Esophagus muscularis mucosa (tissue), 3 donors: ENCODE results near the gene KIRREL3.

Source experiments
- POLR2AphosphoS5 ChIP-seq, 2 donors: sonication (generic); formaldehyde crosslinking; IDR thresholded peaks; one replicate each; pipeline ENCODE4 v1.6.1; 2017; ENCODE audit warnings: antibody characterized with exemption in 2 of 2
- TF ChIP-seq, protein P1 (sequence below), 3 experiments: fragments of 200-600 bp in 2 of 3; fragments of 450-650 bp in 1 of 3; sonication (generic) in 2 of 3; IDR thresholded peaks; one replicate each; pipeline ENCODE4 v1.5.1; 2017 to 2019; ENCODE audit warnings: antibody characterized with exemption in 3 of 3, mild to moderate bottlenecking in 2 of 3, moderate library complexity in 1 of 3

DNA sequence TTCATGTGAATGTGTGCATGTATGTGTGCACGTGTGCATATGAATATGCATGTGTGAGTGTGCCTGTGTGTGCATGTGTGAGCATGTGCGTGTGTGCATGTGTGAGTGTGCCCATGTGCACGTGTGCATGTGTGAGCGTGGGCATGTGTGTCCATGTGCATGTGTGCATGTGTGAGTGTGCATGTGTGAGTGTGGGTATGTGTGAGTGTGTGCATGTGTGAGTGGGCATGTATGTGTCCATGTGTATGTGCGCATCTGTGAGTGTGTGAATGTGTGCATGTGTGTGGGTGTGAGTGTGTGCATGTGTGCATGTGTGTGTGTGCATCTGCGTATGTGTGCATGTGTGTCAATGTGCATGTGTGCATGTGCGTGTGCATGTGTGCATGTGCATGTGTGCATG, 550.4 kb downstream of the KIRREL3 start:
- TF ChIP-seq, protein P1, sequence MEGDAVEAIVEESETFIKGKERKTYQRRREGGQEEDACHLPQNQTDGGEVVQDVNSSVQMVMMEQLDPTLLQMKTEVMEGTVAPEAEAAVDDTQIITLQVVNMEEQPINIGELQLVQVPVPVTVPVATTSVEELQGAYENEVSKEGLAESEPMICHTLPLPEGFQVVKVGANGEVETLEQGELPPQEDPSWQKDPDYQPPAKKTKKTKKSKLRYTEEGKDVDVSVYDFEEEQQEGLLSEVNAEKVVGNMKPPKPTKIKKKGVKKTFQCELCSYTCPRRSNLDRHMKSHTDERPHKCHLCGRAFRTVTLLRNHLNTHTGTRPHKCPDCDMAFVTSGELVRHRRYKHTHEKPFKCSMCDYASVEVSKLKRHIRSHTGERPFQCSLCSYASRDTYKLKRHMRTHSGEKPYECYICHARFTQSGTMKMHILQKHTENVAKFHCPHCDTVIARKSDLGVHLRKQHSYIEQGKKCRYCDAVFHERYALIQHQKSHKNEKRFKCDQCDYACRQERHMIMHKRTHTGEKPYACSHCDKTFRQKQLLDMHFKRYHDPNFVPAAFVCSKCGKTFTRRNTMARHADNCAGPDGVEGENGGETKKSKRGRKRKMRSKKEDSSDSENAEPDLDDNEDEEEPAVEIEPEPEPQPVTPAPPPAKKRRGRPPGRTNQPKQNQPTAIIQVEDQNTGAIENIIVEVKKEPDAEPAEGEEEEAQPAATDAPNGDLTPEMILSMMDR (IDR thresholded peaks at IDR 0.05) = no peak
- TF ChIP-seq POLR2AphosphoS5 (IDR thresholded peaks at IDR 0.05) = no peak
